Measurements from ENCODE around the gene PTPRT.

Gene PTPRT

DNA sequence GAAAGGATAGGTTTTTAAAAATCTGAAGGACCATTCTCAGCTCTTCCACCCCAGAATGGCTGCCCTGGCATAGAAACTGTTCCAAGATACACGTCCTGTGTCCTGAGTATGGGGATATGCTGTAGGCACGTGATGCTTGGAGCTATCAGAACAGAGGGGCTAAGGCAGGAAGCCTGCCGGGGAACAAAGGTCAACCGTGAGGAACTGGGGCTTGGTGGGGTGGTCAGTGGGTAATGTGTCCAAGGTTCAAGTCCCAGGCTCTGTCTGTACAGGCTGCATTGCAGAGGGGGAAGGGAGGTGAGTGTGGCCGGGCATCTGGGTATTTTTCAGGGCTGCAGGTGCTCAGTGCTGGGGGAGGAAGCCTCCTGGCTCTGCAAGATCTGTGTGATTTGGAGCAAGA is 1092.0 kb downstream of the PTPRT start:
- H3K4me3 ChIP-seq (ENCODE audit: low read depth, low read length) = no peak overlapping the region
- TF ChIP-seq CTCF (IDR thresholded peaks at IDR 0.05; ENCODE audit: borderline replicate concordance, insufficient read depth, low read depth, low read length) = no peak

DNA sequence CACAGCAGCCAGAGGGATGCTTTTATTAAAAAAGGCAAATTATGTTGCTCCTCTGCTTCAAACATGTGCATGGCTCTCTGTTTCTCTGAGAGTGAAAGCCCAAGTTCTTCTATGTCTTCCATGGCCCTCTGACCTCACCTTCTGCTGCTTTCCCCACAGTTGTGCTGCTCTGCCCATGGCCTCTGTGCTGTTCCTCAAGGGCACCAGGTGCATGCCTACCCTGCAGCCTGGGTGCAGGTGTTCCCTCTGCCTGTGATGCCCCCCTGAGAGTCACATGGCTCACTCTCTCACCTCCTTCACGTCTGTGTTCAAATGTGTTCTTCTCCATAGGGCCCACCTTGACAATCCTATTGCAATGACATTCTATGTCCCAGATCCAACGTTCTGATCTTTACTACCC is 1094.5 kb downstream of the PTPRT start:
- no peak for TF ChIP-seq CTCF (IDR thresholded peaks at IDR 0.05; ENCODE audit: borderline replicate concordance, insufficient read depth, low read depth, low read length)
- no peak overlapping the region for H3K4me3 ChIP-seq (ENCODE audit: low read depth, low read length)

DNA sequence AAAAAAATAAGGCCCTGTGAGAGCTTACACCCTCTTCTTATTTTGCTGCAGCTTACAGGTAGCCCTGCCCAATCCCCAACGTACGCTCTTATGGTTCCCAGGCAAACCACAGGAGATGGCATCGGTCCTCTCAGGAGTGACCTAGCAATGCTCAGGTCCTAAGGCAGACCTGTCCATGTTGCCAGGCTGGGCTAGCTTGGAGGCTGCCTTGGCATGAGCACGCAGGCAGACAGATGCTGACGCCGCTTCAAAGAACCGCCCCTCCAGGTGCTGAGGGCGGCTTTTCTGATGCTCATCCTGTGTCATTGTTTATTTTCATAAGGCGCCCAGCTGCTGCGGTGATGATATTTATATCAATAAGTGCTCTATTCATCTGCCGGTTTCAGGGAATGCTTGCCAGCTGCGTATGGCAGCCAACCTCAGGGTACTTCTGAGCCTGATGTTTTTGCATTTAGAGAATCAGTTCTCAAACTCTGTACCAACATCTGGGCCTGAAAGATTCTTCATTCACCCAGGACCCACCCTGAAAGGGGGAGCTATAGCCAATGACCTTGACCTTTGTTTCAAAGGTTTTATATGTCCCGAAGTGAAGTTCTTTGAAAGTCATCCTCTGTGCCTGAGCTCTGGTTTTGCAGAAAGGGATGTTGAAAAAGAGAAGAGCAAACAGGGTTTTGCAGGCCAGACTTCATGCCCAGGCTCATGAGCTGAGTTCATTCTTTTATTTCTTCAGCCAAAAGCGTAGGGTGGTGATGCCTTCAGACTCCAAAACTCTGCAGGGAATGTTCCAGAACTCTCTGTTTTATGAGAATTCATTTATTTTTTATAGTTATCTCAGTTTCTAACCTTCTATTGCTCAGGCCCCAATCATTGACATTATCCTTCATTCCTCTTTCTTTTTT is 1095.9 kb downstream of the PTPRT start:
- H3K4me3 ChIP-seq (ENCODE audit: low read depth, low read length) = no peak overlapping the region
- TF ChIP-seq CTCF (IDR thresholded peaks at IDR 0.05; ENCODE audit: borderline replicate concordance, insufficient read depth, low read depth, low read length) = no peak

GRCh38 chr20:42093041-42093440 is 1096.7 kb downstream of the PTPRT start:
- TF ChIP-seq CTCF (IDR thresholded peaks at IDR 0.05; ENCODE audit: borderline replicate concordance, insufficient read depth, low read depth, low read length) = no peak
- H3K4me3 ChIP-seq (ENCODE audit: low read depth, low read length) = no peak overlapping the region

DNA sequence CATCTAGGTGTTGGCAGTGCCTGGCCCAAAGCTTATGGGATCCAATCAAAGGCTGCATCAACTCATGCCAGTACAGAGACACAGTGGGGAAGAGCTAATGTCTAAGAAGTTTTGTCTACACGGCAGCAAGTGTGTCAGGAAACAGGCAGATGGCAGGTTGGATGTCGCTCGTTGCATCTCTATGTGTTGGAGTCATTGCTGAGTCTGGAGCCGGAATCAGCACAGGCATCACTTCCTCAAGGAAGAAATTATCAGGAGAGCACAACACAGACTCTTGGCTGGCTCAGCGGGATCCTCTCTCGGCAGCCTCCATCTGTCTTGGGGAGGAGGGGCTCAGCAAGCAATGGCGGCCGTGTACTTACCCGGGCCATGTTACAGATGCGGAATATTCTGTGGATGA is 1104.3 kb downstream of the PTPRT start:
- no peak for TF ChIP-seq CTCF (IDR thresholded peaks at IDR 0.05; ENCODE audit: borderline replicate concordance, insufficient read depth, low read depth, low read length)
- no peak overlapping the region for H3K4me3 ChIP-seq (ENCODE audit: low read depth, low read length)

DNA sequence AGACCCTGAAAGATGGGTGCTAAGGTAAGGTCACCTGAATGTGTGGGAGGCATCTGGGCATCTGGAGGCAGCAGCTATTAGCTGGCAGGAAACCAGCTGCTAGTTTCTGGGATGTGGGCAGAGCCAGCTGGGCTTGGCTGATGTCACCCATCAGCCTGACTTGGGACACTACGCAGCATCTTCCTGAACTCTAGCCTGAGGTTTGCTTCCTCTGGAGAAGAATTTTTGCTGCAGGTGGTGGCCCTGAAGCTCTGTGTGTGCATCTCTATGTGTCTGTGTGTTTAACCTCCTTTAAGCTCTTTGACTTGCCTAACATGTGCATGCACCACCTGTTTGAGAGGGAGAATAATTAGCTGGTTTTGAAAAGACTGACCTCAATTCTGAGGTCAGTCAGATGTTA is 1106.4 kb downstream of the PTPRT start:
- H3K4me3 ChIP-seq (ENCODE audit: low read depth, low read length) = no peak overlapping the region
- TF ChIP-seq CTCF (IDR thresholded peaks at IDR 0.05; ENCODE audit: borderline replicate concordance, insufficient read depth, low read depth, low read length) = no peak

- TF ChIP-seq CTCF (IDR thresholded peaks at IDR 0.05; ENCODE audit: borderline replicate concordance, insufficient read depth, low read depth, low read length) = no peak
- no peak overlapping the region for H3K4me3 ChIP-seq (ENCODE audit: low read depth, low read length)
Measured at GRCh38 chr20:42082611-42083010, 1107.1 kb downstream of the PTPRT start.

All from GM12875 (cell line).